ENCODE results near the gene MTSS2. TPM values are rescaled to one million over a fixed set of nuclear protein-coding genes. Genes with fewer than 3 reads are reported as not detected.

The MTSS2 gene
- total and polyA plus RNA-seq, 2 of the 8 experiments (the other 6 are each of a cell fraction or from before 2014, with no cell fraction given) = 23.3 to 36.7 TPM

- no peak overlapping the region for H3K9ac ChIP-seq (replicated peaks in 1 of 4; ENCODE audit: extremely low read depth in 1 of 4, low read depth in 3 of 4, low read length in 3 of 4)
- H3K4me1 ChIP-seq (replicated peaks in 1 of 4; ENCODE audit: control insufficient read depth in 3 of 4, insufficient read depth in 4 of 4, low read length in 3 of 4) = peaks cover 0 to 14% (median 7%) of the 10 kb centered on the region in 4 experiments; a peak in 6 of 7 replicates
- H3K36me3 ChIP-seq (ENCODE audit: control insufficient read depth in 2 of 4, insufficient read depth in 4 of 4, low read length in 3 of 4) = no peaks in the 10 kb centered on the region
- H2BK12ac ChIP-seq (ENCODE audit: low read depth, low read length) = no peak overlapping the region
- H3K18ac ChIP-seq (ENCODE audit: extremely low read depth, low read length) = no peak overlapping the region
- CTCF ChIA-PET (ENCODE audit: partially characterized antibody) = interaction anchor here (1.2 to 4.4 kb wide), 3 partner anchors 22 to 113 kb away, joined by 5 to 36 read pairs (median 7); no protein-coding TSS in a partner anchor
- no peak overlapping the region for H2BK5ac ChIP-seq (ENCODE audit: low read depth, low read length)
- no peak overlapping the region for H3K56ac ChIP-seq (replicated peaks; ENCODE audit: insufficient read length, low read depth, low read length)
- no peak overlapping the region for H2BK20ac ChIP-seq (ENCODE audit: low read length)
- DNase-seq (ENCODE audit: low read depth in 1 of 2, low spot score in 2 of 2) = no peak
- 90% methylated on average over 7 of the region's 7 CpGs; no CpG with 5 or more reads in 1 of the 2 experiments for WGBS, 2 experiments (ENCODE audit: extremely low coverage in 1 of 2, insufficient coverage in 1 of 2, insufficient read length in 1 of 2, insufficient replicate concordance in 2 of 2, low coverage in 1 of 2, low lambda C conversion rate in 2 of 2, missing lambda C conversion rate in 1 of 2)
- H3K27ac ChIP-seq (ENCODE audit: low read depth, low read length) = no peak overlapping the region
- no peak overlapping the region for H3K23ac ChIP-seq (ENCODE audit: insufficient read length)
- H2BK120ac ChIP-seq (replicated peaks; ENCODE audit: low read depth, low read length) = no peak overlapping the region
- POLR2A ChIA-PET (ENCODE audit: partially characterized antibody) = interaction anchor here (0.7 to 3.2 kb wide), 2 partner anchors 21 to 78 kb away, joined by 3 to 9 read pairs; no protein-coding TSS in a partner anchor
- H3K14ac ChIP-seq (ENCODE audit: insufficient read length) = no peak overlapping the region
- no peaks in the 10 kb centered on the region for H3K23me2 ChIP-seq (ENCODE audit: low read depth, low read length)
- H3K79me1 ChIP-seq (ENCODE audit: low read depth, low read length) = no peaks in the 10 kb centered on the region
- no peak for TF ChIP-seq KDM1A (IDR thresholded peaks at IDR 0.05; ENCODE audit: borderline replicate concordance, low read length)
- no peak for TF ChIP-seq FOSL1 (IDR thresholded peaks at IDR 0.05; ENCODE audit: insufficient read depth, low read depth, low read length)
- H3K4ac ChIP-seq (replicated peaks; ENCODE audit: insufficient read length, low read depth, low read length) = no peak overlapping the region
- H4K8ac ChIP-seq (ENCODE audit: extremely low read depth, insufficient read depth, low read length) = no peak overlapping the region
- no peak overlapping the region for H4K5ac ChIP-seq (ENCODE audit: insufficient read length, low read depth, low read length)
- FAIRE-seq = no peak
- H2AFZ ChIP-seq (ENCODE audit: low read length) = no peak overlapping the region
- no peak overlapping the region for H2BK15ac ChIP-seq (ENCODE audit: low read length)
- H3K9me3 ChIP-seq (ENCODE audit: insufficient read depth in 2 of 2, low read depth in 1 of 2, low read length in 1 of 2) = no peaks in the 10 kb centered on the region
- no peak overlapping the region for H2AK5ac ChIP-seq (ENCODE audit: low read depth, low read length)
- no peak overlapping the region for H4K91ac ChIP-seq (replicated peaks; ENCODE audit: insufficient read length, low read length)
- H3K79me2 ChIP-seq (ENCODE audit: control insufficient read depth in 1 of 2, insufficient read depth in 2 of 2, low read length in 2 of 2) = no peaks in the 10 kb centered on the region
- no peak overlapping the region for H3K4me2 ChIP-seq (ENCODE audit: insufficient read depth in 1 of 2, low read depth in 2 of 2, low read length in 2 of 2)
- H4K20me1 ChIP-seq (replicated peaks in 1 of 2; ENCODE audit: control insufficient read depth in 1 of 2, insufficient read depth in 2 of 2, low read length in 2 of 2) = peaks cover 0 to 2% of the 10 kb centered on the region in 2 experiments
- no peaks in the 10 kb centered on the region; a peak in 2 of 7 replicates for H3K27me3 ChIP-seq (replicated peaks in 1 of 4; ENCODE audit: control insufficient read depth in 3 of 4, extremely low read depth in 1 of 4, insufficient read depth in 3 of 4, low read length in 3 of 4)
- H3K4me3 ChIP-seq (ENCODE audit: extremely low read depth in 1 of 4, insufficient read depth in 2 of 4, low read depth in 3 of 4, low read length in 4 of 4) = no peak overlapping the region
Measured at GRCh38 chr16:70657956-70658355, 27.9 kb downstream of the MTSS2 start.

All from H1 (cell line).